NB4 (cell line): ENCODE measurements around the gene ELMOD2.

Experiments
- POLR2A ChIP-seq: IDR thresholded peaks from 2 replicates; pipeline ENCODE4 v1.6.1; 2011; ENCODE audit warnings: mild to moderate bottlenecking; ENCODE audit not compliant: insufficient read length; ENCODE audit errors: extremely low read depth
- TF ChIP-seq, protein P1 (sequence below): IDR thresholded peaks from one replicate; pipeline ENCODE4 v1.5.1; 2012; ENCODE audit warnings: low read depth, low read length
- TF ChIP-seq, protein P2 (sequence below): IDR thresholded peaks from 2 replicates; pipeline ENCODE4 v1.6.1; 2011; ENCODE audit warnings: low read depth, low read length

GRCh38 chr4:140571620-140572019, 47.7 kb downstream of the ELMOD2 start:
- TF ChIP-seq, protein P1, sequence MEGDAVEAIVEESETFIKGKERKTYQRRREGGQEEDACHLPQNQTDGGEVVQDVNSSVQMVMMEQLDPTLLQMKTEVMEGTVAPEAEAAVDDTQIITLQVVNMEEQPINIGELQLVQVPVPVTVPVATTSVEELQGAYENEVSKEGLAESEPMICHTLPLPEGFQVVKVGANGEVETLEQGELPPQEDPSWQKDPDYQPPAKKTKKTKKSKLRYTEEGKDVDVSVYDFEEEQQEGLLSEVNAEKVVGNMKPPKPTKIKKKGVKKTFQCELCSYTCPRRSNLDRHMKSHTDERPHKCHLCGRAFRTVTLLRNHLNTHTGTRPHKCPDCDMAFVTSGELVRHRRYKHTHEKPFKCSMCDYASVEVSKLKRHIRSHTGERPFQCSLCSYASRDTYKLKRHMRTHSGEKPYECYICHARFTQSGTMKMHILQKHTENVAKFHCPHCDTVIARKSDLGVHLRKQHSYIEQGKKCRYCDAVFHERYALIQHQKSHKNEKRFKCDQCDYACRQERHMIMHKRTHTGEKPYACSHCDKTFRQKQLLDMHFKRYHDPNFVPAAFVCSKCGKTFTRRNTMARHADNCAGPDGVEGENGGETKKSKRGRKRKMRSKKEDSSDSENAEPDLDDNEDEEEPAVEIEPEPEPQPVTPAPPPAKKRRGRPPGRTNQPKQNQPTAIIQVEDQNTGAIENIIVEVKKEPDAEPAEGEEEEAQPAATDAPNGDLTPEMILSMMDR: no peak
- TF ChIP-seq POLR2A: no peak
- TF ChIP-seq, protein P2, sequence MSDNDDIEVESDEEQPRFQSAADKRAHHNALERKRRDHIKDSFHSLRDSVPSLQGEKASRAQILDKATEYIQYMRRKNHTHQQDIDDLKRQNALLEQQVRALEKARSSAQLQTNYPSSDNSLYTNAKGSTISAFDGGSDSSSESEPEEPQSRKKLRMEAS: no peak
